Measurements from ENCODE around the gene TIMM10.

DNA sequence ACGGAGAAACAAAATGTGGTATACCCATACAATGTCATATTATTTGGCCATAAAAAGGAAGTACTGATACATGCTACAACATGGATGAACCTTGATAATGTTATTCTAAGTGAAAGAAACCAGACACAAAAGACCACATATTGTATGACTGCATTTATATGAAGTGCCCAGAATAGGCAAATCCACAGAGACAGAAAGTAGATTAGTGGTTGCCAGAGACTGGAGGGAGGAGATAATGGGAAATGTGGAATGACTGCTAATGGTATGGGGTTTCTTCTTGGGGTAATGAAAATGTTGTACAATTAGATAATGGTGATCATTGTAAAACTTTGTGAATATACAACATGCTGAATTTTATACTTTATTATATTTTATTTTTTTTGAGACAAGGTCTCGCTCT is 9.4 kb downstream of the TIMM10 start:
- TF ChIP-seq YY1 (IDR thresholded peaks at IDR 0.05; ENCODE audit: insufficient read depth, insufficient read length) = no peak
- TF ChIP-seq ZNF274 (IDR thresholded peaks at IDR 0.05; ENCODE audit: low read depth, low read length) = no peak
